ENCODE data around the gene OTOGL.

- no peak for TF ChIP-seq CTCF (IDR thresholded peaks at IDR 0.05)
- no peak for TF ChIP-seq POLR2A (IDR thresholded peaks at IDR 0.05)
Measured at GRCh38 chr12:80056845-80057244, 42.5 kb upstream of the OTOGL start.
